Stimulated activated CD8-positive, alpha-beta memory T cell treated with anti-CD3 and anti-CD28 coated beads, Interleukin-7, amount 100 ng/mL, for 1 hour (primary cell): ENCODE results near the gene NFE2L1.
"Not testable (repeated sequence)": the region's sequence is repeated elsewhere in the genome, so short reads cannot be mapped to it uniquely, and the experiment has no call there.

Experiments
- DNase-seq, 2 donors: peaks; one replicate each; pipeline ENCODE4 v3.0.0-alpha.2; 2020; ENCODE audit warnings: low read depth in 2 of 2

Gene NFE2L1

DNA sequence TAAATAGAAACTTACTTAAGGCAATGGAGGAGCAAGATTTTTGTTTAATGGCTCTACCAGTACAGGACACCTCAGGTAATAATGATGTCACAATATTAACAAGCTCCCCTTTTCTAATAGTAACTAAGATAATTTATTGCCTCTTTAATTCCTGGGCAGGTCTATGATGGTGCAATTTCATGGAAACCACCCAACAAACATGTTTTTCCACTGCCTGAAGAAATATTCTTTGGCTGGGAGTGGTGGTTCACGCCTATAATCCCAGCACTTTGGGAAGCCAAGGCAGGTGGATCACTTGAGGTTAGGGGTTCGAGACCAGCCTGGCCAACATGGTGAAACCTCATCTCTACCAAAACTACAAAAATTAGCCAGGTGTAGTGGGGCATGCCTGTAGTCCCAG, 19.6 kb downstream of the NFE2L1 start:
- DNase-seq, result not testable (repeated sequence)

DNA sequence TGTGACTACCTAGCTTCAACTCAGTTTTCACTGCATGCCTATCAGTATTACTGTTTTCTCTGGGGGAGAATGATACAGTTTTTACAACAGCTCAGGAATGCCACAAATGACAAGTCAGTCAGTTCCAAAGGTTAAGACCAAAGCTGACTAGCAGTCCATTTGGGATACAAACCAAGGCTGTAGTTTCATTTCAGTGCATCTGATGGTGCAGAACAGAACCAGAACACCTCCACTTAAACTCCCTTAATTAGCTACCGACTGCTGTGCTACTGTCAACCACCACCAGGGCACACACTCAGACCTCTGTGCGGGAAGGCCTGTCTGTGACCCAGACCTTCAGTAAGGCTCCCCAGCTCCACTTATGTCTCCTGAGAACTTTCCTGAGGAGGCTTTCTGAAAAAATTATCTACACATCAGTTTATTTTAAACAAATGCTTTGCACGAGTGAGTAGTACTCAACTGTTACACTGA, 20.4 kb downstream of the NFE2L1 start:
- DNase-seq, result no peak

DNA sequence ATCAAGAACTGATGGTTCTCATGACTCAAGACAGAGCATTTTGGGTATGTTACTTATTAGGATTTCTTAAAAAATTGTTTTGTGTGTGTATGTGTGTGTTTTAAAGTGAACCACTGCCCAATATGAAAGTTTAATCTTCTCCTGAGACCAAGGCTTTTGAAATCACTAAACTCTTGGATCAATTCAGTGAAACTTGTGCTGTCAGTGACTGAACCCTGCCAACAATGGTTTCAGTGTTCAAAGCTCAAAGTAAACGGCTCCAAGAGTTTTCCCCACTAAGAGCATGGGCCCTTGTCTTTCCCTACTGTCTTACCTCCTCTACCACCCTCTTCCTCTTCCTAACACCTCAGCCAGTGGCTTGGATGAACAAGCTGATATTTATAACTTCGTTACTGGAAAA, 22.0 kb downstream of the NFE2L1 start:
- no peak for DNase-seq

DNA sequence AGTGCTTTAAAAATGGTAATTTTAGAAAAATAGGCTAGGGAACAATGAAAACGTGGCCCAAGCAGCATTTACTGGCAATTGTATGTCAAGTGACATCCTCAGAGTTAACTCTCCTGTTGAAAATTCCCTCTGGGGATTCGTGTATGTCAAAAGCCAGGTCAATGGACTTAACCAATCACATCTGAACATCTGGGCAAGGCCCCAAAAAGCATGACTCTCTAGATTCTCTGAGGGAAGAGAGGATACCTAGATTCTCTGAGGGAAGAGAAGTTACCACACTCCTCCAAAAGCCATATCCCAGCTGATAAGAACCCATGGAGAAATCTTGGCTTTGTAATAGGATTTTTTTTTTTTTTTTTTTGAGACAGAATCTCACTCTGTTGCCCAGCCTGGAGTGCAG, 23.5 kb downstream of the NFE2L1 start:
- no peak for DNase-seq

- not testable (repeated sequence) for DNase-seq
Observed at GRCh38 chr17:48072811-48073210, 24.7 kb downstream of the NFE2L1 start.

DNA sequence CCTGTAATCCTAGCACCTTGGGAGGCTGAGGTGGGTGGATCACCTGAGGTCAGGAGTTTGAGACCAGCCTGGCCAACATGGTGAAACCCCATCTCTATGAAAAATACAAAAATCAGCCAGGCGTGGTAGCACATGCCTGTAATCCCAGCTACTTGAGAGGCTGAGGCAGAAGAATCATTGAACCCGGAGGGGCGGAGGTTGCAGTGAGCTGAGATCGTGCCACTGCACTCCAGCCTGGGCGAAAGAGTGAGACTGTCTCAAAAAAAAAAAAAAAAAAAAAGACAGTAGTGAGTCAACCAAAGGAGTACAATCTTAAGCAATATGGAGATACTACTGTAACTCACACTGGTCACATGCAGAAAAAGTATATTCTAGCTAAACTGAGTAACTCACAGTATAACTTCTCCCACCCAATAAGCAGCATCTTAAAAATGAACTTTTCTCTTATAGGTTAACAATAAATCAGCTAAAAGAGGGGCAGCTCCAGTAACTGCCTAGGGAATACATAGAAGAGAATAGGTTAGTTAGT, 25.5 kb downstream of the NFE2L1 start:
- not testable (repeated sequence) for DNase-seq

GRCh38 chr17:48074322-48075081, 26.3 kb downstream of the NFE2L1 start:
- peak; percentile 34 to 68 for DNase-seq

GRCh38 chr17:48077152-48077551, 29.0 kb downstream of the NFE2L1 start:
- not testable (repeated sequence) for DNase-seq

DNA sequence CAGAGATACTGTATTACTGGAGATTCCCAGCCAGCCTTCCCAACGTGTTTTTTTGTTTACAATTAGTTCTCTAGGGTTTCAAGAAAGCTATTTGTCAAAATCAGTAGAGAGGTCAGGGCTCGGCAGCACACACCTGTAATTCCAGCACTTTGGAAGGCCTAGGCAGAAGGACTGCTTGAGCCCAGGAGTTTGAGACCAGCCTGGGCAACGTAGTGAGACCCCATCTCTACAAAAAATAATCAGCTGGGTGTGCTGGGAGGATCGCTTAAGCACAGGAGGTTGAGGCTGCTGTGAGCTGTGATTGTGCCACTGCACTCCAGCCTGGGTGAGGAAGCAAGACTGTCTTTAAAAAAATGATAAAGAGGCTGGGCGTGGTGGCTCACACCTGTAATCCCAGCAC, 33.7 kb downstream of the NFE2L1 start:
- DNase-seq, result no peak

- DNase-seq, result no peak
Observed at GRCh38 chr17:48084932-48085331, 36.8 kb downstream of the NFE2L1 start.

DNA sequence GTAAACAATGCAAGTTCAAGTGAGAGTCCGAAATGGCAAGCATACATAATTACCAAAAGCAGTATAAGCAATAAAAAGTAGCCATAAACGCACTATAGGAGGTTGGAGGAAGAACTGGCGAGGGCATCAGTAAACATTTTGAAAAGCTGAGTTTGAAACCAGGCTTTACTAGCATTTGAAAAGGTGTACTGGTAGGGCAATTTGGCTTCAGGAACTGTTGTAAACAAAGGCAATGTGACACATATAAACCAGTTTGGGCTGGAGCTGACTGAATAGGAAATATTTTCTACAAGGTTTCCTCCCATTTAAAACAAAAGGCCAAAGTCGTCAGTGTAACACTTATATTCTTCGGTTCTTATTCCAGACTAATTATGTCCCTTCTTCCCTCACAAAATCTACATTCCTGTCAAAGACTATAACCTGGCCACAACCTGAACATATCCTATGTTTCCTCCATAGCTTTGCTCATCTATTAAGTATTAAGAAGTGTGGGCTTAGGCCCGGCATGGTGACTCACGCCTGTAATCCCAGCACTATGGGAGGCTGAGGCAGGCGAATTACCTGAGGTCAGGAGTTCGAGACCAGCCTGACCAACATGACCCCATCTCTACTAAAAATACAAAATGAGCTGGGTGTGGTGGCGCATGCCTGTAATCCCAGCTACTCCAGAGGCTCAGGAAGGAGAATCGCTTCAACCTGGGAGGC, 45.3 kb downstream of the NFE2L1 start:
- no peak for DNase-seq

- DNase-seq, result no peak
Observed at GRCh38 chr17:48095611-48096010, 47.5 kb downstream of the NFE2L1 start.

- DNase-seq, result no peak
Observed at GRCh38 chr17:48100160-48100559, 52.0 kb downstream of the NFE2L1 start.

DNA sequence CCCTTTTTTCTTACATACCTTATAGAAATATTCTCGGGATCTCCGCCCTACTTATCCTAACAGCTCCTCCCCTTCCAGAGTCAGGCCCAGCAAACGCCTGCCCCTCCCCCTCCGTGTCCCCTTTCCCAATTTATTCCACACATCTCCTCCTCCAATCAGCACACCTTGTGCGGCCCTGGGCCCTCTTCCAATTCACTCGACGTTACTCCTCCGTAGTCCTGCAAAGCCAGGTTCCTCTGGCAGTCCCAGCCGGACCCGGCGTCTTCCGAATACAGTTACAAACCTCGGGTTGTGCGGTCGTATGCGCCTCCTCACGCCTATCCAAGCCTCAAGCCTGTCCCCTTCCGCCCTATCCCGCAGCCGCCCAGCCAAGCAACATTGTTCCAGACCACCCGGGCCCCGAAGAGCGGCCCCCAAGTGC, 52.4 kb downstream of the NFE2L1 start:
- DNase-seq, result no peak

DNA sequence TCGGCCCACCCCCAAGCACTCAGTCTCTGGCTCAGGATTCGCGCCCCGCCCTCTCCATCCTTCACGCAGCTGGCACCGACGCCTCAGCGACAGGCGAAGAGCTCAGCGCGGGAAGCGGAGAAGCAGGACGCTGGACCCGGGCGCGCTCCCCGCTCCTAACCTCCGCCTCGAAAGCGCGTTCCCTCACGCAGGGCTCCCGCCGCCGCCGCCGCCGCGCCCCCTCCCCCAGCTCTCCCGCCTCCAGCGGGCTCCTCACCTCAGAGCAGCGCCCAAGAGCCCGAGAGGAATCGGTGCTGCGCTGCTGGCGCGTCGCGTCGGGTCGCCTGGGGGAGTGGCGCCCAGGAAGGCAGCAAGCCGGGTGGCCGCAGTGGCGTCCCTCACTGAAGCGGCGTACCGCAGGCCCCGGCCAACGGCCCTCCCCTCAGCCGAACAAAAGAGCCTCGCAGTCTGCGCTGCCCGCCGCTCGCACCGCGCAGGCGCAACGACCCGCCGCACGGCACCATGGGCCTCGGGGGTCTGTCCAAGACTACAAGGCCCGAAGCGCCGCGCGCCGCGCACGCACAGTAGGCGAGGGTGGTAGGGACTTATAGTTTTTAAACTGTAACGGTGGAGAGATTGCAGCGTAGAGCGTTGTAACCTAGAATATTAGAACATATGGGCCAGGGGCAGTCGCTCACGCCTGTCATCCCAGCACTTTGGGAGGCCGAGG, 53.0 kb downstream of the NFE2L1 start, which contains the start of gene CBX1:
CBX1 (minus strand) TSS at position 467 of the 709 bp plus-strand sequence. CDS start 24,474 bp downstream, outside the sequence.
- DNase-seq, result peak; percentile 82 to 87

- no peak for DNase-seq
Observed at GRCh38 chr17:48102043-48102750, 54.0 kb downstream of the NFE2L1 start.

DNA sequence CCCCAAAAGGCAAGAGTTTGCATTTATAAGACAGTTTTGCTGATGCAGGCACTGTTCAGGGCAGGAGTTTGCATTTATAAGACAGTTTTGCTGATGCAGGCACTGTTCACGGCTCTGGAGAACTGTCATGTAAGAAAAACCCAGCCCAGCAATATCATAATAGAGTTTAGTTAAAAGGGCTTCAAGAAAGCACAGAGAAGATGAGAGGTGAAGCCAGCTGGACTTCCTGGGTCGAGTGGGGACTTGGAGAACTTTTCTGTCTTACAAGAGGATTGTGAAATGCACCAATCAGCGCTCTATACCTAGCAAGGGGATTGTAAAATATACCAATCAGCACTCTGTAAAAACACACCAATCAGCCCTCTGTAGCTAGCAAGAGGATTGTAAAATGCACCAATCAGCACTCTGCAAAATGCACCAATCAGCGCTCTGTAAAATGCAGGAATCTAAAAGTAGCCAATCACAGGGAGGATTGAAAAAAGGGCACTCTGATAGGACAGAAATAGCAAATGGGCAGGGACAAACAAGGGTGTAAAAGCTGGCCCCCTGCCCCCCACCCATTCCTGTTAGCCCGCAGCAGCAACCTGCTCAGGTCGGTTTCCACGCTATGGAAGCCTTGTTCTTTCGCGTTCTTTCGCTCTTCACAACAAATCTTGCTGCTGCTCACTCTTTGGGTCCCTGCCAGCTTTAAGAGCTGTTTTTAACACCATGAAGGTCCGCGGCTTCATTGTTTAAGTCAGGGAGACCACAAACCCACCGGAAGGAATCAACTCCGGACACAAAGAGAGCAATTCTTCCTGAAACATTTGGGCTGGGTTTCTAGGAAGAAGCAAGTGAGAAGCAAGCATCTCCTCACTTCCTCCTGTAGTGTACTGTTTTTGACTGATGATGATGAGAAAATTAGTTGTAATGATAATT, 54.9 kb downstream of the NFE2L1 start:
- DNase-seq, result no peak

DNA sequence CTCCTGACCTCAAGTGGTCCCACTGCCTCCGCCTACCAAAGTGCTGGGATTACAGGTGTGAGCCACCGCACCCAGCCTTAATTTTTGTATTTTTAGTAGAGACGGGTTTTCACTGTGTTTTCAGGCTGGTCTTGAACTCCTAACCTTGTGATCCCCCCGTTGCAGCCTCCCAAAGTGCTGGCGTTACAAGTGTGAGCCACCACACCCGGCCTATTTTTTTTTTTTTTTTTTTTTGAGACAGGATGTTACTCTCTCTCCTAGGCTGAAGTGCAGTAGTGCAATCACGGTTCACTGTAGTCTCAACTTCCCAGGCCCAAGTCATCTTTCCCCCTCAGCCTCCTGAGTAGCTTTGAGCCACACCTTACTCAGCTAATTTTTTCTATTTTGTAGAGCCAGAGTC, 56.3 kb downstream of the NFE2L1 start:
- DNase-seq, result no peak

DNA sequence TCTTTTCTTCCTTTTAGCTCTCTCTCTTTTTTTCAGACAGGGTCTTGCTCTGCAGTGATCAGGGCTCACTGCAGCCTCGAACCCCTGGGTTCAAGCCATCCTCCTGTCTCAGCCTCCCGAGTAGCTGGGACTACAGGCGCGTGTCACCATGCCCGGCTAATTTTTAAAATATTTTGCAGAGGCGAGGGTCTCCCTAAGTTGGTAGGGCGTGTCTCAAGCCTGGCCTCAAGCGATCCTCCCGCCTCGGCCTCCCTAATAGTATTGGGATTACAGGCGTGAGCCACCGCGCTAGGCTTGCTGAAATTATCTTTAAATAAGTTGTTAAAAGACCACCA, 58.6 kb downstream of the NFE2L1 start:
- DNase-seq, result no peak
